HL-60 (cell line): ENCODE results near the gene RAD51.
"Not testable (repeated sequence)": the region's sequence is repeated elsewhere in the genome, so short reads cannot be mapped to it uniquely, and the experiment has no call there.

ENCODE experiments used
- DNase-seq, 2 experiments: peaks; one replicate each; pipeline ENCODE4 v3.0.0-alpha.2; 2010 to 2020; ENCODE audit warnings: low read depth in 1 of 2, low spot score in 1 of 2
- H3K27ac ChIP-seq: fragments of 250-450 bp; sonication (Bioruptor Pico); replicated peaks from 2 replicates; pipeline ENCODE4 v1.5.1; 2020; ENCODE audit warnings: mild to moderate bottlenecking, moderate library complexity
- H3K27me3 ChIP-seq: fragments of 250-450 bp; sonication (Bioruptor Pico); 2 replicates; pipeline ENCODE4 v1.5.1; 2021; ENCODE audit warnings: mild to moderate bottlenecking, moderate library complexity; ENCODE audit not compliant: insufficient read depth, poor library complexity, severe bottlenecking
- H3K4me3 ChIP-seq: replicated peaks from 2 replicates; pipeline ENCODE4 v1.5.1; 2011; ENCODE audit warnings: mild to moderate bottlenecking, control low read depth, low read length; ENCODE audit not compliant: insufficient read depth
- CTCF ChIP-seq: IDR thresholded peaks from one replicate; pipeline ENCODE4 v1.5.1; 2011; ENCODE audit warnings: low read length, control low read depth, inconsistent platforms; ENCODE audit not compliant: insufficient read depth
- GABPA ChIP-seq: IDR thresholded peaks from 2 replicates; pipeline ENCODE4 v1.6.1; 2012; ENCODE audit warnings: low read depth
- POLR2AphosphoS5 ChIP-seq: IDR thresholded peaks from 2 replicates; pipeline ENCODE4 v1.6.1; 2012; ENCODE audit warnings: low read depth
- REST ChIP-seq: IDR thresholded peaks from 2 replicates; pipeline ENCODE4 v1.6.1; 2012; ENCODE audit warnings: low read depth; ENCODE audit not compliant: insufficient replicate concordance
- SPI1 ChIP-seq: IDR thresholded peaks from 2 replicates; pipeline ENCODE4 v1.6.1; 2012; ENCODE audit warnings: low read depth, mild to moderate bottlenecking, borderline replicate concordance

RAD51 gene

GRCh38 chr15:40680959-40681358 is 14.0 kb upstream of the RAD51 start:
- not testable (repeated sequence) for H3K27me3 ChIP-seq, H3K4me3 ChIP-seq, DNase-seq
- TF ChIP-seq SPI1 = peak; percentile 79
- 0 out of 2 replicates have a peak overlapping the region, but pooled peaks have one; percentile 1 for H3K27ac ChIP-seq

GRCh38 chr15:40684381-40684780 is 10.6 kb upstream of the RAD51 start:
- H3K4me3 ChIP-seq = no peak overlapping the region
- H3K27ac ChIP-seq = no peak overlapping the region
- no peak for TF ChIP-seq REST
- DNase-seq = no peak
- no peaks in the 10 kb centered on the region for H3K27me3 ChIP-seq

GRCh38 chr15:40685376-40685775 is 9.6 kb upstream of the RAD51 start:
- TF ChIP-seq CTCF (no peak), SPI1 (no peak), REST (no peak), POLR2AphosphoS5 (no peak), GABPA (no peak)
- H3K27ac ChIP-seq = no peak overlapping the region
- DNase-seq = no peak
- no peaks in the 10 kb centered on the region for H3K27me3 ChIP-seq
- H3K4me3 ChIP-seq = no peak overlapping the region

DNA sequence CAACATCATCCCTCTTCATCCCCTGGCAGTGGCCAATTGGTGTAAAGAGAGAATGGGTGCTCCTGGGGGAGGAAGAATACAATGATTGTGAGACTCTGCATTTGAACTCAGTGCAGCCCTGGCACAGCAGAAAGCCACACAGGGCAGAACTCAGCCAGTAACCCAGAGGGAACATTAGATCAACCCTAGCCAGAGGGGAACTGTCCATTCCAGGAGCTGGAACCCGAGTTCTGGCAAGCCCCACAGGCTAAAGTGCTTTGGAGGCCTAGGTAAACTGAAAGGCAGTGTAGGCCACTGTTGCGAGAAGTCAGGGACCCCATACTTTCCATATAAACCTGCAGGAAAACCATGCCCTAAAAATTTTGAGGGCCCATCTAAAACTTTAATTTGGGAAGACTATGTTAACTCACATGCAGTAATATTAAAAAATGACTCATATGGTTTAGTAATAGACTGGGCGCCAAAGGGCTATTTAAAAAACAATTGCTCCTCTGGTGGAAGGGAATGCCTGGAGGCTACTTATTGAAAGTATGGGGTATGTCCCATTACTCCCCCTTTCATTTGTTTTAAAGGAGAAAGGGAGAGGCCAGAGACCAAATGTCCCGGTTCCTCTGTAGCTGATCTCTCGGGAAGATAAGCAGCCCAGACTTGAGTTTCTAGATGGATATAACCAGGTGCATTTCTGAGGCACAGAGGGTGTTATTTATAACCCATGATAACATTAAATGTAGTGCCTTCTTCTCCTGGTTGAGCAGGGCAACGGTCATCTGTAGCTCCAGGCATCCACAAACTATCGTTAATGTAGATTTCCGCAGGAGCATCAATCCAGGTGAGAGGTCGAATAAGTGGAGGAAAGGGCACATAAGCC is 5.8 kb upstream of the RAD51 start:
- Histone ChIP-seq H3K4me3 (no peak overlapping the region), H3K27me3 (no peaks in the 10 kb centered on the region), H3K27ac (no peak overlapping the region)
- TF ChIP-seq CTCF (no peak), REST (no peak), SPI1 (no peak), GABPA (no peak), POLR2AphosphoS5 (no peak)
- no peak for DNase-seq
